Bronchial epithelial cell (primary cell): ENCODE results near the gene USP11. TPM values are rescaled to one million over a fixed set of nuclear protein-coding genes. Genes with fewer than 3 reads are reported as not detected.

Source experiments
- DNase-seq: peaks from one replicate; pipeline ENCODE4 v3.0.0-alpha.2; 2010; ENCODE audit warnings: low read depth
- FAIRE-seq: peaks from 2 replicates; lab custom pipeline; 2011; peaks lifted over from hg19 to GRCh38; lab: Jason Lieb, UNC
- H3K27me3 ChIP-seq: 2 replicates; pipeline ENCODE4 v1.5.1; 2011; ENCODE audit warnings: low read length; ENCODE audit not compliant: control insufficient read depth, insufficient read depth
- H3K36me3 ChIP-seq: 2 replicates; pipeline ENCODE4 v1.5.1; 2011; ENCODE audit warnings: low read length; ENCODE audit not compliant: control insufficient read depth, insufficient read depth
- H3K4me3 ChIP-seq: 2 replicates; pipeline ENCODE4 v1.5.1; 2011; ENCODE audit warnings: mild to moderate bottlenecking, low read depth, low read length, control low read depth
- CTCF ChIP-seq: IDR thresholded peaks from 2 replicates; pipeline ENCODE4 v1.5.1; 2011; ENCODE audit warnings: mild to moderate bottlenecking, moderate library complexity, low read length, control low read depth, inconsistent platforms; ENCODE audit not compliant: insufficient read depth, severe bottlenecking
- total RNA-seq: library from RNA; depleted of rRNA; stranded (reverse); fragments of >200 nt; gene quantifications from 2 replicates; pipeline ENCODE4 v1.2.1, GENCODE V29; 2014

Gene USP11
- total RNA-seq, 1 donor from 2014 or later = 6.1 TPM

DNA sequence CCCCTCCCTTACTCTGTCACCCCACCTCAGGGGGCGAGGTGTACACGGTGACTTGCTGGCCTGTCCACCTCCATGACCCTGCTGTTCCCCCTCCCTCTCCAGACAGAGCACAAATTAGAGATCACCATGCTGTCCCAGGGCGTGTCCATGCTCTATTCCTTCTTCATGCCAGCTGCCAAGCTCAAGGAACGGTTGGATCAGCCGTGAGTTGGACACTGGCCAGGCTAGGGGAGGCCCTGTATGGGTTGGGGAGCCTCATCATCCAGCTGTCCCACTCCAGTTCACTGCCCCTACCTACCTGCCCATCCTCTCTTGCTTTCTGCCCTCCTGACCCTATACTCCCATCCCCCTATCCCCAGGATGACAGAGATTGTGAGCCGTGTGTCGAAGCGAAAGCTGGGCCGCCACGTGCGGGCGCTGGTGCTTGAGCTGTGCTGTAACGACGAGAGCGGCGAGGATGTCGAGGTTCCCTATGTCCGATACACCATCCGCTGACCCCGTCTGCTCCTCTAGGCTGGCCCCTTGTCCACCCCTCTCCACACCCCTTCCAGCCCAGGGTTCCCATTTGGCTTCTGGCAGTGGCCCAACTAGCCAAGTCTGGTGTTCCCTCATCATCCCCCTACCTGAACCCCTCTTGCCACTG is 18.3 kb upstream of the USP11 start:
- Histone ChIP-seq H3K4me3 (no peak overlapping the region), H3K27me3 (no peaks in the 10 kb centered on the region), H3K36me3 (peaks cover 12% of the 10 kb centered on the region)
- TF ChIP-seq CTCF = no peak
- no peak for FAIRE-seq
- DNase-seq = no peak

GRCh38 chrX:47215291-47215900 is 17.4 kb upstream of the USP11 start:
- Histone ChIP-seq H3K36me3 (peaks cover 9% of the 10 kb centered on the region), H3K4me3 (no peak overlapping the region), H3K27me3 (no peaks in the 10 kb centered on the region)
- FAIRE-seq (no peak), DNase-seq (no peak)
- TF ChIP-seq CTCF = no peak

DNA sequence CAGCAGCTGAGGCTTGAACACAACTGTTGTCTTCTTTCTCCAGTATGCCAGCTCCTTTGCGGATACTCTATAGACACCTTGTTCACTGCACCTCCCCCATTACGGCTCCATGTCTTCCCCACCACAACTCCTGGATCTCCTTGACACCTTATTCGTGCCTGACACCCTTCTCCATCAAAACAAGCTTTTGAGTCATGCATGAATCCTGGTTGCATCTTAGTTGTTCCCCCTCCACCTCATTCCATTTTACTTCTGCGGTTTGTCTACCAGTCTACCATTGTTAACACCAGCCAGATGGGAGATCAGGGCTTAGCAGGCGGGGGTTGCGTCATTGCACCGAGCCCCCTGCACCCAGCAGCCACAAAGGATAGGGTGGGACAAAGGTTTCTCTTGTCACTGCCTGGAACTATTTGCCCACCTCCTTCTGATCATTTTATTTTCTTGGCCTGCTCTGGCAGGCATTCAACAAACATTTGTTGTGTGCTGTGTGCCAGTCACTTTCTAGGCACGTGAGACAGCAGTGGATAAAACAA is 16.4 kb upstream of the USP11 start:
- no peak overlapping the region for H3K4me3 ChIP-seq
- no peaks in the 10 kb centered on the region for H3K27me3 ChIP-seq
- FAIRE-seq (peak; percentile 94), DNase-seq (no peak)
- H3K36me3 ChIP-seq = peaks cover 8% of the 10 kb centered on the region
- TF ChIP-seq CTCF = no peak

GRCh38 chrX:47217121-47217851 is 15.5 kb upstream of the USP11 start:
- no peaks in the 10 kb centered on the region for H3K27me3 ChIP-seq
- FAIRE-seq = no peak
- DNase-seq = peak; percentile 83
- TF ChIP-seq CTCF = no peak
- peak overlapping the region; percentile 20 for H3K4me3 ChIP-seq
- H3K36me3 ChIP-seq = peaks cover 8% of the 10 kb centered on the region

- peak; percentile 90 for FAIRE-seq
- TF ChIP-seq CTCF = no peak
- Histone ChIP-seq H3K27me3 (no peaks in the 10 kb centered on the region), H3K4me3 (peak overlapping the region; percentile 70), H3K36me3 (peaks cover 5% of the 10 kb centered on the region)
- DNase-seq = peak; percentile 92
Observed at GRCh38 chrX:47217852-47218279, 14.9 kb upstream of the USP11 start.
